NK-92 (cell line): Measurements from ENCODE around the gene KLHDC10.
A peak's percentile ranks its signal among the peaks of the same experiment; 100 is the strongest.
"Not testable (repeated sequence)": the region's sequence is repeated elsewhere in the genome, so short reads cannot be mapped to it uniquely, and the experiment has no call there.

Experiments
- DNase-seq: peaks from one replicate; lab custom pipeline; 2025; ENCODE audit not compliant: unreplicated experiment; lab: John Stamatoyannopoulos, UW

KLHDC10 gene

GRCh38 chr7:130069978-130070860 is at the start of gene KLHDC10:
TSS of gene KLHDC10 (plus strand) at chr7:130070534. CDS start at chr7:130070644, 110 bp downstream.
- DNase-seq: peak; percentile 91

- no peak for DNase-seq
These were observed 49.1 kb upstream of the KLHDC10 start for GRCh38 chr7:130021105-130021834.

DNA sequence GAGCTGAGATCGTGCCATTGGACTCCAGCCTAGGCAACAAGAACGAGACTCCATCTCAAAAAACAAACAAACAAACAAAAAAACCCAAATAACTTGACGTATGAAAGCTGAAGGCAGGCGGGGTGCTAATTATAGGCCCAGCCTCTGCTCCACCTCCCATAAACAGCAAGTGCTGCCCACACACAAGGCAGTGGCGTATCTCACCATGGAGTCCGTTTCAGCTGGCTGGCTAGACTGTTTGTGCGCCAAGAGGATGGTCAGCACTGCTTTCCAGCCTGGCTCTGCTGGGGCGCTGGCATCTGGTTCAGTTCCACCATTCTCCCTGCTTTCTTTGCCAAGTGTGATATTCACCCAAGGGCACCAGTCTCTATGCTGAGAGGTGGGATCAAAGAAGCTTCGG is 48.2 kb upstream of the KLHDC10 start:
- no peak for DNase-seq

DNA sequence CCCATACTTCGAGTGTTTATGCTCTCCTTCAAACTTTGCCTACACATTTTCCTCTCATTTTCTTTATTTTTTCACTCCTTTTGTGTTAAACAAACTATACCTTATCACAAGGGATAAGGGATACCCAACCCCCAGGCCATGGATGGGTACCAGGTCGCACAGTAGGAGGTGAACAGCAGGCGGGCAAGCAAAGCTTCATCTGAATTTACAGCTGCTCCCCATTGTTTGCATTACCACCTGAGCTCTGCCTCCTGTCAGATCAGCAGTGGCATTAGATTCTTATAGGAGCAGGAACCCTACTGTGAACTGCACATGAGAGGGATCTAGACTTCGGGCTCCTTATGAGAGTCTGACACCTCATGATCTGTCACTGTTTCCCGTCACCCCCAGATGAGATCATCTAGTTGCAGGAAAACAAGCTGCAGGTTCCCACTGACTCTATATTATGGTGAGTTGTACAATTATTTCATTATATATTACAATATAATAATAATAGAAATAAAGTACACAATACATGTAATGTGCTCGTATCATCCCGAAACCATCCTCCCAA is 47.6 kb upstream of the KLHDC10 start:
- DNase-seq: no peak

DNA sequence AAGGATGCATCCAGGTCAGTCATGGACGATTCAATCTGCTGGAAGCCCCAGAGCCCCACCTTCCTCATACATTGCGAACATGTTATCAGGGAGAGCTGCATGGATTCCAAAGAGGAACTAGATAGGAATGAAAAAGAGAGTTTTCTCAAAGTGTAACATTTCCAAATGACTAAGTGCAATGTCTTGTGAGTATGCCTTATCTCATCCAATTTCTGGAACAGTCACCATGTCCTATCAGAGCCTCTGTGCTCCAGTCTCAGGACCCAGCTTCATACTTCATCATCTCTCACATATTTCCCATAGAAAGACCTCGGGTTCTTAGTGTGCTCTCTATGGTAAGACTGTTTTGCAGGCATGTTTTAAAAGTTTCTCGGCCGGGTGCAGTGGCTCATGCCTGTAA is 45.9 kb upstream of the KLHDC10 start:
- no peak for DNase-seq

DNA sequence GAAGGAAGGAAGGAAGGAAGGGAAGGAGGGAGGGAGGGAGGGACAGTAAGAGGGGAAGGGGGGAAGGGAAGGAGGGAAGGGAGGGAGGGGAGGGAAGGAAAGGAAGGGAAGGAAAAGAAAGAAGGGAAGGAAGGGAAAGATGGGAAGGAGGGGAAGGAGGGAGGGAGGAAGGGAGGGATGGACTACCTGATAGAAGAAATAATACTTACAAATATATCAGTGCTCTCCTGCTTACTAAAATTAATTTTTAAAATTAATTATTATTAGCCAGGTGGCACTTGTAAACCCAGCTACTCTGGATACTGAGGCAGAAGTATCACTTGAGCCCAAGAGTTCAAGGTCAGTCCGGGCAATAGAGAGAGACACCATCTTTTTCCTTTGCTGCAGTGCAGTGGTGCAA is 37.6 kb upstream of the KLHDC10 start:
- DNase-seq: no peak

GRCh38 chr7:130037703-130038102 is 32.6 kb upstream of the KLHDC10 start:
- DNase-seq: no peak

DNA sequence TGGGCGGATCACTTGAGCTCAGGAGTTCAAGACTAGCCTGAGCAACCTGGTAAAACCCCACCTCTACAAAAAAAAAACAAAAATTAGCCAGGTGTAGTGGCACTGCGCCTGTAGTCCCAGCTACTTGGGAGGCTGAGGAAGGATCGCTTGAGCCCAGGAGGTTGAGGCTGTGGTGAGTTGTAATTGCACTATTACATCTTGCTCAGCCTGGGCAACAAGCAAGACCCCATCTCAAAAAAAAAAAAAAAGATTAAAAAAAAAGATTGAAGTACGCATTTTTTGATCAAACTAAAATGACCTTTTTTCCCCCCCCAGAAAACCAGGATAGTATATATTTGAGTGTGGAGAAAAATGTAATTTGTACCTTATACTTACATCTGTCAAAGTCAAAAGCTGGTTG is 29.8 kb upstream of the KLHDC10 start:
- no peak for DNase-seq

GRCh38 chr7:130047831-130048230 is 22.5 kb upstream of the KLHDC10 start:
- DNase-seq: no peak

- no peak for DNase-seq
These were observed 21.4 kb upstream of the KLHDC10 start for GRCh38 chr7:130048906-130049305.

GRCh38 chr7:130052250-130052649 is 18.1 kb upstream of the KLHDC10 start:
- not testable (repeated sequence) for DNase-seq

DNA sequence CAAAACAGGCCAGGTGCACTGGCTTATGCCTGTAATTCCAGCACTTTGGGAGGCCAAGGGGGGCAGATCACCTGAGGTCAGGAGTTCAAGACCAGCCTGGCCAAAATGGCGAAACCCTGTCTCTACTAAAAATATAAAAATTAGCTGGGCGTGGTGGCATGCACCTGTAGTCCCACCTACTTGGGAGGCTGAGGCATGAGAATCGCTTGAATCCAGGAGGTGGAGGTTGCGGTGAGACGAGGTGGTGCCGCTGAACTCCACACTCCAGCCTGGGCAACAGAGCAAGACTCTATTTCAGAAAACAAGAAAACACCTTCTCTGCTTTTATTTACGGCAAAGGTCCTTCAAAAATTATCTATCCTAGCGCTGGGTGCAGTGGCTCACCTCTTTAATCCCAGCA is 15.1 kb upstream of the KLHDC10 start:
- DNase-seq: not testable (repeated sequence)

DNA sequence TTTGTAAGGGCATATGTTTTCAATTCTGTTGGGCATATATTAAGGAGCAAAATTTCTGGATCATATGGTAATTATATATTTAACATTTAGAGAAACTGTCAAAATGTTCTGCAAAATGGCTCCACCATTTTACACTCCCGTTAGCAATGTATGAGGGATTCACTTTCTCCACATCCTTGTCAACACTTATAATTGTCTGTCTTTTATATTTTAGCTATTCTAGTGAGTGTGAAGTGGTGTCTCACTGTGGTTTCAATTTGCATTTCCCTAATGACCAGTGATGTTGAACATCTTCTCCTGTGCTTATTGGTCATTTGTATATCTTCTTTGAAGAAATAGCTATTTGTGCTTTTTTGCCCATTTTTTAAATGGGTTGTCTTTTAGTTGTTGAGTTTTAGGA is 8.1 kb upstream of the KLHDC10 start:
- DNase-seq: no peak

GRCh38 chr7:130063036-130063435 is 7.3 kb upstream of the KLHDC10 start:
- no peak for DNase-seq

DNA sequence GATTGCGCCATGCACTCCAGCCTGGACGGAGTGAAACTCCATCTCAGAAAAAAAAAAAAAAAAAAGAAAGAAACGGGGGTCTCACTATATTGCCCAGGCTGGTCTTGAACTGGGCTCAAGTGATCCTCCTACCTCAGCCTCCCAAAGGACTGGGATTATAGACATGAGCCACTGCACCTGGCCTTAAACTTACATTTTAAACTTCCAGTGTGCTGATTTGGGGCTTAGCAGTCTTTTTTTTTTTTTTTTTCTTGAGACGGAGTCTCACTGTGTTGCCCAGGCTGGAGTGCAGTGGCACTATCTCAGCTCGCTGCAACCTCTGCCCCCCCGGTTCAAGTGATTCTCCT is 5.8 kb upstream of the KLHDC10 start:
- not testable (repeated sequence) for DNase-seq

DNA sequence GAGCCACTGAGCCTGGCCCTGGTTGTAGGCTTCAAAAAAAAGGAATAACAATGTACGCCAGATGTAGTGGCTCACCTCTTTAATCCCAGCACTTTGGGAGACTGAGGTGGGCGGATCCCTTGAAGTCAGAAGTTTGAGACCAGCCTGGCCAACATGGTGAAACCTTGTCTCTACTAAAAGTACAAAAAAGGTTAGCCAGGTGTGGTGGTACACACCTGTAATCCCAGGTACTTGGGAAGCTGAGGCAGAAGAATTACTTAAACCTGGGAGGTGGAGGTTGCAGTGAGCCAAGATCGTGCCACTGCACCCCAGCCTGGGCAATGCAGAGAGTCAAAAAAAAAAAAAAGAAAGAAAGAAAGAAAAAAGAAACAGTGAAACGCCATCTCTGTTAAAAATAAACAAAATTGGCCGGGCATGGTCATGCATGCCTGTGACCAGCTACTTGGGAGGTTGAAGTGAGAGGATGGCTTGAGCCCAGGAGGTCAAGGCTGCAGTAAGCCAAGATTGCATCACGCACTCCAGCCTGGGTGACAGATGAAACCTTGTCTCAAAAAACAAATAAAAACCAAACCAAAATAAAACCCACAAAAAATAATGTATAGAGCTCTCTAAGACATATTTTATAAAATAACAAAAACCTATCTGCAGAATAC is 4.7 kb upstream of the KLHDC10 start:
- no peak for DNase-seq

DNA sequence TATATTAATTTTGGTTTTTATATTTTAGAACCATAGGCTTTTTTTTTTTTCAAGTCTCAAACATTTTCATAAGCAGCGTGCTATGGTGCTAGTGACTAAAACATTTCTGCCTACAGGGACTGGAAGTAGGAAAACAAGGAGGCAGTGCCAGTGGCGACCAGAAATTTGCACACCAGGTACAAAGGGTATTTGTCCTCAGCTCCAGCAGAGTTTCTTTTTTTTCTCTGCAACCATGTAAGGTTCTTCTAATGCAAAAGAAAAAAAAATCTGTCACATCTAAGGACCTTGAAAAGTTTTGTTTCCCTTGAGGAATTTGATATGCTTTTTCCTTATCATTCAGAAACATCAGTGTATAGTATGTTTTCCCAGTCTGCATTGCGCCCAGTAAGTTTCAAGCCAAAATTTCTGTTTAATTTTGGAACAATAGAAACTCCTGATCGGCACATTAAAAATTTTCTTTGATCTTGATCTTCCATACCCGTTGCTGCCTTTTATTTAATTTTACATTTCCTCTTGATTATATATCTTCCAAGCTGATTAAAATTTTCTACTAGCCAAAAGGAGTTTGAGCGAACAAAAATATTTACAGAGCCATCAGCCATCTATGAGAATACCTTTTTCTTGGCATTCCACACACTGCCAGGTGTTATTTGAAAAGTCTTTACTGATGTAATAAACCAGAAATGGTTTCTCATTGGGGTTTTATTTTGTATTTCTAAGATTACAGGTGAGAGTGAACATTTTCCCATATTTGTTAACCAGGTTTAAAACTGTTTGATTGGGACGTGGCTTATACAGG is 956 bp upstream of the KLHDC10 start:
- no peak for DNase-seq

- no peak for DNase-seq
These were observed 708 bp downstream of the KLHDC10 start for GRCh38 chr7:130070861-130071622.

GRCh38 chr7:130071701-130072622 is 1.6 kb downstream of the KLHDC10 start:
- no peak for DNase-seq
